PC-3 (cell line): ENCODE results near the gene PTPN1.

Experiments used
- CTCF ChIP-seq: fragments of 300-600 bp; sonication (generic); conservative IDR thresholded peaks from 2 replicates; pipeline ENCODE4 v1.5.1; 2017; ENCODE audit warnings: antibody characterized with exemption, low read depth, mild to moderate bottlenecking, low read length
- EZH2 ChIP-seq: fragments of 300-600 bp; sonication (generic); IDR thresholded peaks from one replicate; pipeline ENCODE4 v1.6.1; 2017; ENCODE audit warnings: antibody characterized with exemption, mild to moderate bottlenecking, low read length; ENCODE audit not compliant: unreplicated experiment
- EZH2phosphoT487 ChIP-seq: fragments of 300-600 bp; sonication (generic); IDR thresholded peaks from 2 replicates; pipeline ENCODE4 v1.6.1; 2018; ENCODE audit warnings: mild to moderate bottlenecking, antibody characterized with exemption, low read length, borderline replicate concordance

- TF ChIP-seq CTCF (no peak), EZH2 (no peak), EZH2phosphoT487 (no peak)
Measured at GRCh38 chr20:50632701-50633100, 122.5 kb downstream of the PTPN1 start.
